Measurements from ENCODE around the gene CFAP77. TPM values are rescaled to one million over a fixed set of nuclear protein-coding genes. Genes with fewer than 3 reads are reported as not detected.

Gene CFAP77
- total RNA-seq, 4 donors from 2014 or later = not detected

DNA sequence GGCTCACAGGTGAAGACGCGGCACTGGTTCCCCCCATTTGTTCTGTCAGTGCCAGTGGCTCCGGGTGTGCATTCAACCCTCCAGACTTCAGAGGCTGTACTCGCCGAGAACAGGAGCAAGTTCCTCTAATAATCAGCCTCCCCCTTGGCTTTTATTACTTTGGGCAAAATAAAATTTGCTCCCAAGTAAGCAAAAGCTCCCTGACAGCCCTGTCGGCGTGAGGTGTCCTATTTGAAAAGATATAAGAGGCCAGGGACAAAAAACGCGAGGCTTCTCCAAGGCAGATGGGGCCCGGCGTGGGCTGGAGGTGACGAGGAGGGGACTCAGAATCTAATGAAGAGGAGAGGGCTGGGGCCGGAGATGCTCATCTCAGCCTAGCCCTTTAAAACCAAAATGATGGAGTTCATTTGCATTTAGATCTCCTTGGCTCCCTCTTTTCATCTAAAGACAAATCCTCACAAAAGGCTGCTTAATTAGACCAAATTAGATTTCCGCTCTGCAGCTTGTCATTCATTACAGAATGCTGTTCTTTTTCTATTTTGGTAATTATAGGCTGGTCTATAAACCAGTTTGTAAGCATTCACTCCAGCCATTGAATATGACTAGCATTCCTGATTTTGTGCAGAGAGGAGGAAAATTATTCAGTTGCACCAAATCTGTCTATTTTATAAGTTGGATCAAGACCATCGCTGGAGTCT, 68.5 kb downstream of the CFAP77 start:
- intact Hi-C loops (cut with DNase I; ENCODE audit: low total_unique reads) = no loop called here
- no peak overlapping the region for H3K4me3 ChIP-seq (ENCODE audit: low read depth, poor library complexity, severe bottlenecking)
- 79 to 82% methylated on average over 15 of the region's 15 CpGs for WGBS, 2 donors
- TF ChIP-seq POLR2A (IDR thresholded peaks at IDR 0.05) = no peak
- no peak for DNase-seq (ENCODE audit: low spot score in 2 of 2)

DNA sequence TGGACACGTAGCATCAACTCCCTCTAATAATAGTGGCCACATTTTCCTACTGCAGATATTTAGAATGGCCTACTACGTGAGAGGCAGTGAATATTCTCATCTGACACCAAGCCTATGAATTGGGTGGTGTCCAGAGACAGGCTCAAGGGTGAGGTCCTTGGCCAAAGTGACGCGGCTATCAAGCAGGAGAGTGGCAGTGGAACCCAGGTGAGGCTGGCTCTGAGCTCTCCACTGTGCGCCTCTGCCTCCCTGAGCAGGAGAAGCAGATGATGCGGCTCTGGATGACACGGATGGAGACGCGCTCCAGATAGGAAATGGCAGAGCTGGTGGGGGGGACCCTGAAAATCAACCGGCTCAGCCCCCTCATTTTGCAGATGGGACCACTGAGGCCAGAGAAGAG, 69.7 kb downstream of the CFAP77 start:
- DNase-seq (ENCODE audit: low spot score in 2 of 2) = no peak
- WGBS, 2 donors = 90 to 91% methylated on average over 10 of the region's 10 CpGs
- no peak overlapping the region for H3K4me3 ChIP-seq (ENCODE audit: low read depth, poor library complexity, severe bottlenecking)
- TF ChIP-seq, protein P1, sequence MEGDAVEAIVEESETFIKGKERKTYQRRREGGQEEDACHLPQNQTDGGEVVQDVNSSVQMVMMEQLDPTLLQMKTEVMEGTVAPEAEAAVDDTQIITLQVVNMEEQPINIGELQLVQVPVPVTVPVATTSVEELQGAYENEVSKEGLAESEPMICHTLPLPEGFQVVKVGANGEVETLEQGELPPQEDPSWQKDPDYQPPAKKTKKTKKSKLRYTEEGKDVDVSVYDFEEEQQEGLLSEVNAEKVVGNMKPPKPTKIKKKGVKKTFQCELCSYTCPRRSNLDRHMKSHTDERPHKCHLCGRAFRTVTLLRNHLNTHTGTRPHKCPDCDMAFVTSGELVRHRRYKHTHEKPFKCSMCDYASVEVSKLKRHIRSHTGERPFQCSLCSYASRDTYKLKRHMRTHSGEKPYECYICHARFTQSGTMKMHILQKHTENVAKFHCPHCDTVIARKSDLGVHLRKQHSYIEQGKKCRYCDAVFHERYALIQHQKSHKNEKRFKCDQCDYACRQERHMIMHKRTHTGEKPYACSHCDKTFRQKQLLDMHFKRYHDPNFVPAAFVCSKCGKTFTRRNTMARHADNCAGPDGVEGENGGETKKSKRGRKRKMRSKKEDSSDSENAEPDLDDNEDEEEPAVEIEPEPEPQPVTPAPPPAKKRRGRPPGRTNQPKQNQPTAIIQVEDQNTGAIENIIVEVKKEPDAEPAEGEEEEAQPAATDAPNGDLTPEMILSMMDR (IDR thresholded peaks at IDR 0.05) = no peak
- no peak for TF ChIP-seq POLR2A (IDR thresholded peaks at IDR 0.05)
- intact Hi-C loops (cut with DNase I; ENCODE audit: low total_unique reads) = no loop called here

DNA sequence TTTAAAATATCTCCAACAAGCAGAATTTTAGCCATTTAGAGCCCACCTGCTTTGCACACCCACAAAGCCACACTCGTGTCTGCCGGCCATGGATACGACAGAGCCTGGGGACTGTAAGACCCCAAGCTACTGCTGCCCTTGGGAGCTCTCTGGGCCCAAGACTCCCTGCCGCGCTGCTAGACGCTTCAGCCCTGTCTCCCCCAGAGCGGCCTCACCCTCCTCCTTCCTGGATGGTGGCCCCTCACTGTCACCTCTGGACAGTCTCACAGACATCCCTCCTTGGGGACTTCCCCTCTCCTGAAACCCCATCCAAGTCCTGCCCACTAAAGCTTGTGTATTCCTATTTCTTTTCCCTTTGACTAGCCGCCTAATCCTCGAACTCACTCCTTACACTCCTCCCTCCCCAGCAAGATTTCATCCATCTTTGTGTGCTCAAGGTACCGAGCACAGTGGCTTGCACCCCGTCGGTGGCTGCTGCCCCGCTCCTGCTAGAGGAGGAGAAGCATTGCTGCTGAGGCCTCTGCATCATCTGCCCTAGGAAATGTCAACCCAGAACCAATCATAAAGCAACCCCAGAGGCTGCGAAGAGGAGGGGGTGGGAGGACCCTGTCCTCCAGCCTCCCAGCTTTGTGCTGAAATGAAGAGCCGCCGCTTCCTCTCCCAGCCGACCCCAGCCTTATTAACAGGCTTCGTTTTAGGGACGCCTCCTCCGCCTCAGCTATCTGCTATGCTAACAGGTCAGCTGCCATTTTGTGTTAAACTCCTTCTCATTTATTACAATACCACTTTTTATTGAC, 71.2 kb downstream of the CFAP77 start:
- no peak for TF ChIP-seq POLR2A (IDR thresholded peaks at IDR 0.05)
- TF ChIP-seq, protein P1 (IDR thresholded peaks at IDR 0.05) = no peak
- WGBS, 2 donors = 65 to 72% methylated on average over 20 of the region's 20 CpGs
- intact Hi-C loops (cut with DNase I; ENCODE audit: low total_unique reads) = no loop called here
- no peak overlapping the region for H3K4me3 ChIP-seq (ENCODE audit: low read depth, poor library complexity, severe bottlenecking)
- DNase-seq (ENCODE audit: low spot score in 2 of 2) = no peak

DNA sequence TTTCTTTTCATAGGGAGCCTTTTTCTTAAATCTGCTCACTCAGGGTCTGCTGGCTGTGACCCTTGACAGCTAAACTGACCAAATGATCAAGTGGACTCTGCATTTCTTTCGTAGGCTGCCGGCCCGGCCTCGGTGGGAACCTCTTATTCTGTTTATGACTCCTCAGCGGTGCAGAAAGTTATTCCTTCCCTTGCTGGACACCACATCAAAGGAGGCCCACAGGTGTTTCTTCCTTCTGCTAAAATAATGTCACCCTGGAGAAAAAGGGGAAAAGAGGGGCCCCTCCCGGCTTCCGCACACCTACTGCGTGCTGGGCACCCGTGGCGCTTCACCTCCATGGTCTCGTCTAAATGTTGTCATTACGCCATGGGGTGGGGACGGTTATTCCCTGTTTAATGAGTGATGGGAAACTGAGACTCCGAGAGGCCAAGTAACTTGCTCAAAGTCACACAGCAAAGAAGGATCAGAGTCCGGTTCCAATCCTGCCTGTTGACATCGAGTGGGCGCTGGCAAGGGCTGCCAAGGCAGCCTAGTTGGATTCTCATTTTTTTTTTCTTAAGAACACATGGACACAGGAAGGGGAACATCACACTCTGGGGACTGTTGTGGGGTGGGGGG, 72.3 kb downstream of the CFAP77 start:
- 69 to 78% methylated on average over 17 of the region's 17 CpGs for WGBS, 2 donors
- no peak for TF ChIP-seq POLR2A (IDR thresholded peaks at IDR 0.05)
- TF ChIP-seq, protein P1 (IDR thresholded peaks at IDR 0.05) = no peak
- intact Hi-C loops (cut with DNase I; ENCODE audit: low total_unique reads) = no loop called here
- no peak overlapping the region for H3K4me3 ChIP-seq (ENCODE audit: low read depth, poor library complexity, severe bottlenecking)
- no peak for DNase-seq (ENCODE audit: low spot score in 2 of 2)

DNA sequence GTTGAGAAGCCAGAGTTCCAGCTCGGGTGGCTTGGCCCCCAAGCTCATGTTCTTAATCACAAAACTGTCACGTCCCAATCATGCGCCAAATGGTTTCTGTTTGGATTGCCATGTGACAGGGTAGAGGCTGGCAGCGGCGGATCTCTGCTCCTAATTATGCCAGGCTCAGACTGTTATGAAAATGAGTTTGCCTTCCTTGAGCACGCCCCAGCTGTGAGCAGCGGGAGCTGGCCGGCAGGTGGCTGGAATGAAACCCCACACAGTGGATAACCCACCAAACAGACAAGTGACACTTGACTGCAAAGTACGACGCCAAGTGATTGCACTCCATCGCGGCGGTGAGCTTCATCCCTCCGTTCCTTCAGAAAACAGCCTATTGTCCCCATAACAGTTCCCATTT, 75.4 kb downstream of the CFAP77 start:
- intact Hi-C loops (cut with DNase I; ENCODE audit: low total_unique reads) = no loop called here
- TF ChIP-seq, protein P1 (IDR thresholded peaks at IDR 0.05) = no peak
- no peak for TF ChIP-seq POLR2A (IDR thresholded peaks at IDR 0.05)
- DNase-seq (ENCODE audit: low spot score in 2 of 2) = no peak
- no peak overlapping the region for H3K4me3 ChIP-seq (ENCODE audit: low read depth, poor library complexity, severe bottlenecking)
- 66 to 77% methylated on average over 14 of the region's 14 CpGs for WGBS, 2 donors

DNA sequence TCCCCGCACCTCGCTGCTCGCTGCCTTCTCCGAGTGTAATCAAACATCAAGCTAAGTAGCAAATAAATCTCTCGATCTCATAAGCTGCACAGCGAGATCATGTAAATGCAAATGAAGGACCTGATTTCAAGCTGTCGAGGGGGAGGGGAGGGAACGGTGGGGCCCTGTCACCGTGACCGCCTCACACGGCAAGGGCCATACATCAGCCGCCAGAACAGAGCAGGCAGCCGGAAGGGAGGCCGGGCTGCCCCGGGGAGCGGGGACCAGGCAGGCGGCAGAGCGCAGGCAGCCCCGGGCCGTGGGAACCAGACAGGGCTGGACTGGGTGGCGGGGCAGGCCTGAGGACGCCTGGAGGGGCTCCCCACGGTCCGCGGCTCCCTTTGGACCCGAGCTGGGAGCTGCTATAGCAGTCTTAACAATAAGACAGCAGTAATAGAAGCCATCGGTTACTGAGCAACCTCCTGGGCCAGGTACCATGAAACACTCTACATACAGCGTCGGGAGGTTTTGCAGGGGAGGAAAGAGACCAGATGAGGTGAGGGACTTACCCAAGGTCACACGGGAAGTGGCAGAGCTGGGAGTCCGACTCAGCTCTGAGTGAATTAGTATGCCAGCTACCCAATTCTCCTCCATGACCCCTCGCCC, 76.8 kb downstream of the CFAP77 start:
- intact Hi-C loops (cut with DNase I; ENCODE audit: low total_unique reads) = no loop called here
- 29 to 31% methylated on average over 32 of the region's 32 CpGs for WGBS, 2 donors
- H3K4me3 ChIP-seq (ENCODE audit: low read depth, poor library complexity, severe bottlenecking) = no peak overlapping the region
- no peak for TF ChIP-seq POLR2A (IDR thresholded peaks at IDR 0.05)
- DNase-seq (ENCODE audit: low spot score in 2 of 2) = no peak
